ENCODE results near the gene DAB2IP.
"Not testable (repeated sequence)": the region's sequence is repeated elsewhere in the genome, so short reads cannot be mapped to it uniquely, and the experiment has no call there.

Gene DAB2IP

DNA sequence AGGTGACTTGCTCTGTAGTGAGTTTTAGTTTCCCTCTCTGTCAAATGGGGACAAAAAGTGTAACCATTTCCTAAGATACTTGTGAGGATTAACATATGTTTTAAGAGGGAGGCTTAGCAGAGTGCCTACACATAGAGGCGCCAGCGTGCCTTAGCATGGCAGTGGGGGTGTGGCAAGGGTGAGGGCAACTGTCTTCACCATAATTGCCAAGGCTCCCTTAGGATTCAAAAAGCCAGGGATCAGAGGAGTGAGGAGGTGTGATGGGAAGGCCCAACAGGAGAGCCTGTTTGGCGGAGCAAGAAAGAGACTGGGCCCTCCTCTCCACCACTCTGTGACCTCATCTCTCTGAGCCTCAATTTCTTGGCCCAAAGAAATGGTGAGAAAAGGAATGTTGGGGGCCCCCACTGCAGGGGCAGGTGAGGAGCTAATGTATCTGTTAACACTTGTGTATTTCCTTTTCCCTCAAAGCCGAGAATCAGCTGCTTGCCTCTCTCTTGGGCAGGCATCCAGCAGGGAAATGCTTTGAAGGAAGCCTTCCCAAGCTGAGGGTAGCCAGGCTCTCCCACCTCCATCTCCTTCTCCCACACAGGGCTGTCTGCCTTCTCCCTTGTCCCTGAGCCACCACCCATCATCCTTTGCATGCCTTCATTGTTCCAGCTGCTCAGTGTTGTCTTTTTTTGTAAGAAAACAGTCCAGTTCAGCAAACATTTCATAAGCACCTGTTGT, 76.0 kb downstream of the DAB2IP start:
- DNase-seq (ENCODE audit: low read depth) = no peak

DNA sequence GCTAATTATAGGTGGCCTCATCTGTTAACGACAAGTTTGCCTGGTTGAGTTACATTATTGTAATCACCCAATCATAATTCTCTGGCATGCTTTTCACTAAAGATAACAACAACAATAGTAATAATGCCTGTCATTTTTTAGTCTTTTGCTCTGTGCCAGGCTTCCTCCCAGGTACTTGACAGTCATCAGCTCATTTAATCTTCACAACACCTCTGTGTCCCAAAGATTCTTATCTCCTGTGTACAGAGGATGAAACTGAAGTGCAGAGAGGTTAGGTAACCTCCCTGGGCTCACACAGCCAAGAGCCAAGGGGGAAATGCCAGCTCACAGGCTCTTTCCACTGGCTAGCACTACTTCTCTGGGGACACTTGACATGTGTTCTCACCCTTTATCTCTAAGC, 77.5 kb downstream of the DAB2IP start:
- no peak for DNase-seq (ENCODE audit: low read depth)

DNA sequence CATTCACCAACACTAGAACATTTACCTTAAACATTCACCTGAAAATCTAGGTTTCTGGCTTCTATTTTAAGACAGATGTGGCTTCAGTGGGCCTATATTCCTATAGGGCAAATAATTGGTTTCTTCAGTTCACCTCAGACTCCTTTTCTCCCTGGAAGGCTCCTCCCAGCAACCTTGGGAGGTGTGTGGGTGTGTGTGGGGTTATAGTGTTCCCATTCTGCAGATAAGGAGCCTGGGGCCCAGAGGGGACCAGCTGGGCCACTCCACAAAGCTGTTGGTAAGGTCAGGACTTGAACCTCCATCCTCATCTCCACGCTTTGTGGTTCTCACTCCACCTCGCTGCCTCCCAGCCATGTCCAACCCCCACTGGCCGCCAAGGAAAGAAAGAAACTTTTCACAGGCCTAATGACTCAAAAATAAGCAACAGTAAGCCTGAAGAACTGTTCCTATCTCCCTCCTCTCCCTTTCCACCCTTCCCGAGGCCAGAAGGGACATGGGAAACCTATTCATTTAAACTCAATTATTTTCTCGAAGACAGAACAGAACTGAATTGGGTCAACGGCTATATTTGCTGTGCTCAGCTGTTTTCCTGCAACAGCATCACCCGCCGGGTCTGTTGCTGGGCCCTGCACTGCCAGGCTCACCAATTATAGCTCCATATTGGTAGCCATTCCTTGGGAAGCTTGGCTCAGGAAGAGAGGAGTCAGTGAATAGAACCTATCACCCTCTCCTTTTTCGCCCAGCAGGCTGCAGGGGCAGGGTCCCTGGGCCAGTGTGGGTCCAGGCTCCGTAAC, 78.5 kb downstream of the DAB2IP start:
- no peak for DNase-seq (ENCODE audit: low read depth)

DNA sequence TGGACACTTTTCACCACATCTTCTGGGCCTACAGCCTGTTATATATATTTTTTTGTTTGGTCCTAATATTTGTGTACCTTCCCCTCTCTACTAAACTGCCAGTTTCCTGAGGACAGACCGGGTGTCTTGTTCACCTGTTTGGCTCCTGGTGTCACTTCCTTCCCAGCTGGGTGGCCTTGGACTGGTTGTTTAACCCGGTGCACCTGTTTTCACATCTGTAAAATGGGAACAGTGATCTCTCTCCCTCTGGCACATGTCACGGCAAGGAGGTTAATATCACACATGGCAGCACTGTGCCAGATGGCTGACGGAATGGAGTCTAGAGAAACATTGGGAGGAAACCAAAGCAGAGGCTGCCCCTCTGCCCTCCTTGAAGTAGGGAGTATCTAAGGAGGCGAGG, 79.7 kb downstream of the DAB2IP start:
- no peak for DNase-seq (ENCODE audit: low read depth)

DNA sequence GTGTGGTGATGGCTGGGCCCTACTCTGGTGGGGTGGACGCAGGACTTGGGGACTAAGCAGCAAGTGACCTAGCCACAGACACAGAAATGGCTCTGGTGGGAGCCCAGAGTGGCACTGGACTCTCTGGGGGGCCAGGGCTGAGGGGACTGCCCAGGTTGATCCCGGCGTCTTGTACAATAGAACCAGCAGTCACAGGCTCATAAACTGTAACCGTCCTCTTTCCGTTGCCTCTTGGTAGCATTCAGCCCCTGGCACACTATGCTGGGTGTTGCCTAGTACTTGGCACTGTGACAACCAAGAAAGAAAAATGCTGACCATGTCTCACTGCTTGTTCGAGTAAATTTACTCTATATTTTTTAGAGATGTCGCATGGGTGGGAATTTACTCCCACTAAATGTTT, 80.5 kb downstream of the DAB2IP start:
- no peak for DNase-seq (ENCODE audit: low read depth)

DNA sequence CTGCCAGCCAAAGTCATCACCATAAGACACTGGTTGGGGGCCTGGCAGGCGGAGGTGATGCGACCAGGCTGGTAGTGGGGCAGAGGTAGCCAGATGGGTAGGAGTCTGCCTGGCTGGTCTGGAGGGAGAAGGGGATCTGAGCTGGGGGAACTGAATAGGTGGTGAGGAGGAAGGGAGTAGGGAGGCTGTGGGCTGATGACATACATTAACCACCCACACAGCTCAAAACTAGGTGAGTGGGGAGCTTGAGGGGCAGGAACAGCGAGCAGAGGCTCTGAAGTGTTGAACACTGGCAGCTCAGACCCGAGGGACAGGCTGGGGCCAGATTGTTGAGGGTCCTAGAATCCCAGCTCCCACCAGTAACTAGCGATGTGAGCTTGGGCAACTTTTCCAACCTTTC, 81.0 kb downstream of the DAB2IP start:
- DNase-seq (ENCODE audit: low read depth) = no peak

DNA sequence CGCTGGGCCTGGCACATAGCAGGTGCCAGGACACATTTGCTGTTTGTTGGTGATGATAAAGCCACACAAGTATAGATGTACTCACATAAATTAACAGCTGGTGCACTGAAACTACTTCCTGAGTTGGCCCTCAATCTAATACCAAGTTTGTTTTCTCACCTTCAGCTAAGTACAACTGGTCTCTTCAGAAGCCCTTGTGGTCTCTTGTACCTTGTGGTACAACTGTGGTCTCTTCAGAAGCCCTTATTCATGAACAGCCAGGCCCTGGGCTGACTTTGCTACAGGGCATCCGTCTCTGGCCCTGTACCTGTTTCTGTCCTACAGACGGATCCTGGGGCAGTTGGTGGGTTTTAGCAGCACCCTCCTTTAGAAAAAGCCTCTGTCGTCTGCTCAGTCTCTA, 81.5 kb downstream of the DAB2IP start:
- DNase-seq (ENCODE audit: low read depth) = no peak

DNA sequence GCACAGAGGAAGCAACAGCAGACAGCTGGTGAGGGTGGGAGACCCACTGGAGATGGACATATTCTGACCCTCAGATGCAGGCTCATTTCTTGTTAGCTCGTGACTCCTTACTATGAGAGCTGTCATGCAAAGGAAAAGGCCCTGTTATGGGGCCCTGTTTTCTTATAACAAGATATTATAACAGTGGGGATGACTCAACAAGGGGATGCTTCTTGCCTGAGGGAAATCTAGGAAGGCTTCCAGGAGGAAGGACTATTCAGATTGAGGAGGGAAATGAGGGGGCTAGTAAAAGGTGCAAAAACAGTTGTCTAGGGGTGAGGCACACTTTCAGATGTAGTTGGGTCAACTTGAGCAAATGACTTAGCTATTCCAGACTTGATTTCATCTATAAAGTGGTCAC, 83.0 kb downstream of the DAB2IP start:
- DNase-seq (ENCODE audit: low read depth) = no peak

DNA sequence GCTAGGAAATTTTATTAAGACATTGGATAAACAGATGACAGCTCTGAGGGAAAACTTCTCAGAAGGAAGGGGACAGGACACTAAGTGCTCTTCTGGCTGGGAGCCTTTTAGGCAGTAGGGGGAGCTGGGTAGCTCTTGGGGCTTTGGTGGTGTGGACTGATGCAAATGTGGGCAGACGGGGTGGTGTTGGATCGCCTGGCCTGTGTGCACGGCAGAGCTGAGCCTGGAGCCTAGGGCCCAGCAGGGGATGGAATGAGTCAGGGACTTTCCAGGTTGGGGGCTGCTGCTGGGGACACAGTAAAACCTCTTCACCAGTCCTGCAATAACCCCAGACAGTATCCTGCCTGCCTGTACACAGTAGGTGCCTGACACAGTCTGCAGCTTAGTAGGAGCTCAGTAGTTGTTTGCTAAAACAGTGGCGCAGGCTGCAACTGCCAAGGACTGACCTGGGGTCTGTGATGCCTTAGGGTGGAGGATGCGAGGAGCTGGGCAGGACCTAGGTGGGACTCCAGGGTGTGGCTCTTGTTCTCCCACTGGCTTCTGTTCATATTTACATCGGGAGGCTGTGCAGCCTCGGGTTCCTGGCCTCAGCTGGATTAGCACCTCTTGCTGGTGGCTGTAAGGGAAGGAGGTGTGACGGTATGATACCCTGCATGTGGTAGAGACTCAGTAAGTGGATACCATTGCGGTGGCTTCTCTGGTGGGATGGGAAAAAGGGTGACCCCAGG, 83.8 kb downstream of the DAB2IP start:
- no peak for DNase-seq (ENCODE audit: low read depth)

DNA sequence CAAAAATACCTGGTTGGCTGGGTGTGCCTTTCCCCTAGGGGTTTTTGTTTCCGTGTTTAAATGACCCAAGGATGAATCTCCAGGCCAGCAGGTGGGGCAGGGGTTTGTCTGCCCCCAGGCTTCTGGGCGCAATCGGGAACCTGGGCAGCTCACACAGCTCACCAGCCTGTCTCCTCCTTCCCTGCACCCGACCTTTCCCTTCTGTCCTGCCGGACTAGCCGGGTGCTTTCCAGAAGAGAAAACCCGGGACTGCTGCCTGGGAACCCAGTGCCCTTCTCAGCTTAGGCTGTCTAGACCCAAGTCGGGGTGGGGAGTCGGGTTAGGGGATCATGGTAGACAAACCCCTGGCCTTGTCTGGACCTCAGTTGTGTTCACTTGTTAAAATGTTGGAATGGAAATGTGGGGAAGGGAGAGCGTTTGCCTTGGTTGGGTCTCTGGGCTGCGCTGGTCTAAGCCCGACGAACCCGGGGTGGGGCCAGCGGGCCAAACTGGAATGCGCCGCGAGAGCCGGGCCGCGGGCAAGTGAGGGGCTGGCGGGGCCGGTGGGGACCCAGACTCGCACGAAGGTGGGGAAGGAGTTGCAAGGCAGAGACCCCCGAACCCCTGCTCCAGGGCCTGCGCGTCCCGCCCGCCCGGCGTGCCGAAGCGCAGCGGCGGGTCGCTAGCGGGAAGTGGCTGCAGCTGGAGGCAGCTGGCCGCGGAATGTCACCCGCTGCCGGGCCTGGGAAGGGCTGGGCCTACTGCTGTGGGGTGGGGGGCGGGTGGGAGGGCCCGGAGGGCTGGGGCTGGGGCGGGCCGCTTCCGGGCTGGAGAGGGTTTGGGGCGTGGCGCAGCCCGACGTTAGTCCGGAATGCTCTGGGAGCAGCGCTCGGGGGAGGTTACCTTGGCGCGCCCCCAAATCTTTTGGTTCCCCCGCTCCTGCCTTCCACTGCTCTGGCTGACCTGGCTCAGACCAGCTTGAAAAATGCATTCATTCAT, 84.6 kb downstream of the DAB2IP start:
- no peak for DNase-seq (ENCODE audit: low read depth)

DNA sequence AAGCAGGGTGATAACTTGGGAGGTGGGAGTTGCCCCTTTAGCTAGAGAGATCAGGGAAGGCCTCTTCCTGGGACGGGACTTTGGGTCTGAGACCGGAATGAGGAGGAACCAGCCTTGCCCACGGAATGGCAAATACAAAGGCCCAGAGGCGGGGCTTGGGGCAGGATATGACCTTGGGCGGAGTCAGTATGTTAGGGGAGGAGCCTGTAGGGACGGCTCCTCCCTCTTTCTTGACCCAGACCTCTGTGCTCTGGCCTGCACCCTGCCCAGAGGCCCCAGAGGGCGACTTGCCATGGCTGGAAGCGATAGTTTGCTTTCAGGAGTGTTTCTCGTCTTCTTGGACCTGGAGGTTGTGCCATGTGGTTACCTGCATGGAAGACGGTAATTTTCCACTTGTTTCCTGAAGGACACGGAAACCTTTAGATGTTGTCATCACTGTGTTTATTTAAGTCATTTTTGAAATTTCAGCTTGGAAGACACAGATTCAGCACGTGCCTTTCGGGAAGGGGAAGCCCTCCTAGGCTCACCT, 85.6 kb downstream of the DAB2IP start:
- DNase-seq (ENCODE audit: low read depth) = no peak

DNA sequence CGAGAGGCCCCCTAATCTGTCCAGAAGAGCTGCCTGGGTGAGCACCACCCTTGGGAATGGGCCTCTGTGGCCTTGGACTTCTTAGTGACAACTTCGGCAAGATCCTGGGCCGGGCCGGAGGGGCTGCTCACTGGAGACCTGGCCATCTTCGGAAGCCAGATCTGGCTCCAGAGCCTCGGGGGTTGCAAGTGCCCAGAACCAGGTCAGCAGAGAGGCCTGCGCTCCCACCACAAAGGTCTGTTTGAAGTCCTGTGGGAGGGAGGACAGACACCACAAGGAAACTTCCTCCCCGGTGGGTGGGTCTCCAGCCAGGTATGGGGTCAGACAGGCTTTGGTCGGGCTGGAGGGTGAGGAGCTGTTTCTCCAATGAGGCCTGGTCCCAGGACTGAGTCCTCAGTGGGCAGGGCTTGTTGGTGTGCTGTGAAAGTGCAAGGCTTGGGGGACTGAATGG, 86.1 kb downstream of the DAB2IP start:
- DNase-seq (ENCODE audit: low read depth) = no peak

DNA sequence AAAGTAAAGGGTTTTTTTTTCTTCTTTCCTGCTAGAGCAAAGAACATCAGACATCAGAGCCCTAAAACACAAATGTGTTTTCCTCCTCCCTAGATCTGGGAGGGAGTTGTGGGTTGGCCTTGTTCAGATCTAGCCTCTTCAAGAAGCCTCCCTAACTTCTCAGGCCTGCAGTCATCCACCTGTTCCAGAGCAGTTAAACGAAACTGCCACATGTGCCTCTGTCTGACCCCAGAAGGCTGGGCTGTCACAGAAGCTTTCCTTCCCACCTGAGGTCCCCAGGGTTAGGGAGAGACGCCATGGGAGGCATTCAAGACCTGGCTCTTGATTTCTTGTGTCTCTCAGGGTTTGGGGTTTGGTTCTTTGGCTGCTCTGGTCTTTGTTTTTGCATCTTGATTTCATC, 87.0 kb downstream of the DAB2IP start:
- DNase-seq (ENCODE audit: low read depth) = no peak

DNA sequence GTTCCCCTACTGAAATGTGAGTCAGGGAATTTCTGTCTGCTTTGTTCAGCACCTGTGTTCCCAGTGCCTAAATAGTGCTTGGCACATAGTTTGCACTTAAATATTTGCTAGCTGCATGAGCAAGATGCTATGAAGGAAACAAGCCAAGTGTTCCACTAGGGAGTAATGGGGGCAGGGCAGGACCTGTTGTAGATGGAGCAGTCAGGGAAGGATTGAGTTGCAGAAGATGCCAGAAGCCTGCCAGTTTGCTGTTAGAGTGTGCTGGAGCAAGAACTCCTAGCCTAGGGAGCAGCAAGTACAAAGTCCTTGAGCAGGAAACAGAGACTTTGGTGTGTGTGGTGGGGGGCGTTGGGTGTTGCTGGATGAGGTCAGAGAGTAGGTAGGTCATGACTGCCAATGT, 87.5 kb downstream of the DAB2IP start:
- no peak for DNase-seq (ENCODE audit: low read depth)

DNA sequence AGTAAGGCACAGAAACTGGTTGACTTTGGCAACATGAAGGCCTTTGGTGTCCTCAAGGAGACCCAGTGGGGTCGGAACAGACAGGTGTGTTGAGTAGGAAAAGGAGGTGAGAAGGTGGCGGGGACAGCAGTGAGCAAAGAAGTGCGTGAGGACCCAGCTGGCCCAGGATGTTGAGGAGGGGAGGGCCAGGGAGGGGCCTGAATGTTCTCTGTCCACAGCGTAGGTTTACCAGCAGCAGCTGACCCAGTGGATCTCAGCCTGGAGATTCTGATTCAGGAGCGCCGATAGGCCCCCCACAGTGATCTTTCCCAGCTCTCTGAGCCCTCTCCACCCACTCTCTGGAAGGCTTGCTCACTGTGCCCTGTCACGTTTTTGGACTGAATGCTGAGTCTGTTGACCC, 88.5 kb downstream of the DAB2IP start:
- no peak for DNase-seq (ENCODE audit: low read depth)

DNA sequence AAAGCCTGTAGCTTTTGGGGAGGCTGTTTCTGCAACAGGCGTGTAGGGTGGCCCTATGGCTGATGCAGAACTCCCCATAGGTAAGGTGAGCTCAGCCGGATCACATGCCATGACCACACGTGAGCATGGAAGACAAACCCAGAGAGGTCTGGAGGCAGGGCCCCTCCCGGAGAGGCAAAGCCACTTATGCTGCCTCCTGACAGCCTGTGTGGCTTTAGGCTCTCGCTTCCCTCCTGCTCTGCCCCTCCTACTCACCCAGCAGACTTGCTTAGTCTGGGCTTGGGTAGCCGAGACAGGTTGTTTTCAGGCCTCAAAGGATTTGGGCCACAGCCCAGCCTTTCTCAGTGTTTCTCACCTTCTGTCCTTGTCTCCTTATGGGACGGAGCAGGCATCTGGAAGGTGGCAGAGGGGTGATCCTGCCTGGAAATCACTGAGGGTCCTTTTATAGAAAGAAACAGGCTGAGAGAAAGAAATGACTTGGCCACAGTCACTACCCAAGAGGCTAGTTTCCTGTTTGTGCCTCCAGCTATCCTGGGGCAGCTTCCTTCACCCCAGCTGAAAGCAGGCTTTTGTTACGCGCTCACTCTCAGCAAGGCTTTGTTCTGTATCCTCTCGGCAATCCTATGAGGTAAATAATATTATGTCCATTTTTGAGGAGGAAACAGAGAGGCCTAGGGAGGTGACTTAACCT, 89.9 kb downstream of the DAB2IP start:
- no peak for DNase-seq (ENCODE audit: low read depth)

DNA sequence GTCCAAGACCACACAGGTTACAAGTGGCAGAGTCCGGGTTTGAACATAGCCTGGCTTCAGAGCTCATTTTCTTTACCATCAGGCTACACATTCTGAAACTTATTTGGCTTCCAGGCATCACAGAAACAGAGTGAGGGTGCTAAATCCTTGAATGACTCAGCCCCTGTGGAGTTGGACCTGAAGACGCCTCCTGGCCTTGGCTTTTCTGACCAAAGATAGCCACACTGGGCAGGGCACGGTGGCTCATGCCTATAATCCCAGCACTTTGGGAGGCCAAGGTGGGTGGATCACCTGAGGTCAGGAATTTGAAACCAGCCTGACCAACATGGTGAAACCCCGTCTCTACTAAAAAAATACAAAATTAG, 90.5 kb downstream of the DAB2IP start:
- DNase-seq (ENCODE audit: low read depth) = not testable (repeated sequence)

DNA sequence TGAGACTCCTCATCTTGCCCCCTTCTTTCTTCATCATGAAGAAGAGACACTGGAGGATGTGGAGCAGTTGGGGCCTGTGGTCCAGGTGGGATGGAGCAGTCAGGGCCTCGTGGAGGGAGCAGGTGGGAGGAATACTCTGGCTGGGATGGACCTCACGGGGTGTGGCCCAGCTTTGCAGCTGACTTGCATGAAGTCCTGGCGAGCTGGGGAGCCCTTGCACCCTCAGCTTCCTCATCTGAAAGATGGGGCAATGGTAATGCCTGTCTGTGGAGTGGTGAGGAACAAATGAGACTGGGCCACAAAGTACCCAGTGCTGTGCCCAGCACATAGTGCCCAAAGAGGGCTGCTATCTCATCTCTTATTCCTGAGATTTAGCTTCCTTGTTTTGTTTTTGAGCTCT, 91.5 kb downstream of the DAB2IP start:
- DNase-seq (ENCODE audit: low read depth) = no peak

DNA sequence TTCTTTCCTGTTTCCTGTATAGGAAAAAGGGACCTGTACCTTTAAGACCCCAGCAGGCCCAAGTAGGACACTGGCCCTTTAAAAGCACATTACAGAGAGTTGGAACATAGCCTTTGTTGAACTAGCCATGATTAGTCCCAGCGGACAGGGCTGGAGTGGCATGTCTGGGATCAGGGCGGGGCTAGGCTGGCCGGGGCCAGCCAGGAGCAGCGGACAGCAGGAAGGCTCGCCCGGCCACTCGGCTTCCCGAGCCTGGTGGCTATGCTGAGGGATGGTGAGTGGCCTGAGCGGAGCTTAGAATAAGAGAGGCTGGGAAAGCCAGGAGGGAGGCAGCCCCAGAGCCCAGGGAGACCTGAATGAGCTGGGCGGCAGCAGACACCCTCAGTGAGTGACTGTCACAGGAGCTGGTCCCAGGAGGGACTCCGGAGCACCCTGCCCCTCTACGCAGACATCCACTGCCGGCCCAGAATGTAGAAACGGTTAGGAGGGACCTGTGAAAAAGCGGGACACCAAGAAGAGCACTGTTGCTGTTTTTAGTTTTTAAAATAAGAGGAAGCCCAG, 92.1 kb downstream of the DAB2IP start:
- DNase-seq (ENCODE audit: low read depth) = no peak

DNA sequence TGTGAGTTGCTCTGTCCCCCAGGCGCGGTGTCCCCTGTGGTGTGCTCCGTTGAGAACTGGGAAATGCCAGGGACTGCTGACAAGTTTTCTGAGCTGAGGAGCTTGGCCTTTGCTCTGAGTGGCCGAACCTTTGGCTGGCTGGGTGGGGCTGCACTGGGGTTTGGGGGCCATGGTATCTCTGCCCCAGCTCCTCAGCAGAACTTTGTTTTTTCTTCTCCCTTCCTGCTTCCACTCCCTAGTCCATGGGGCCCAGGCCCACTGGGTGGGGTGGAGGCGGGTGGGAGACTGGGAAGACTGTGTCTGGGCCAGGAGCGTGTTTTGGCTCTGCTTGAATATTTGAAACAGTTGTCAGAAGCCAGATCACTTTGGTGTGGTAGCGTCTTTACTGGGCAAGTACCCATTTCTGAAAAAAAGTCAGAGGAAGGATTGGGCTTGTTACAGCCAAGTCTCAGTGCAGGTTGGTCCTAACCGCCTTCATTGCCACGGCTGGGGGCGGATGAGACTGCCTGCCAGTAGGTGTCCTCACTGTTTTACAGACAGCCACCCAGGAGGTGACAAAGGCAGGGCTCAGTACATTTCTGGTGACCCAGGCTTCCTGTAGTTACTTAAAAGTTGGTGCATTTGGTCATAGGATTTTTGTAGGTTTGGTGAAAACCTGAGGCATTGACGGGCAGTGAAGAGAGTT, 92.7 kb downstream of the DAB2IP start:
- no peak for DNase-seq (ENCODE audit: low read depth)

All from stimulated activated CD8-positive, alpha-beta memory T cell treated with anti-CD3 and anti-CD28 coated beads, Interleukin-15, amount 100 ng/mL, for 1 hour (primary cell).